ENCODE results near the gene ZNF530. TPM values are rescaled to one million over a fixed set of nuclear protein-coding genes. Genes with fewer than 3 reads are reported as not detected.

The ZNF530 gene
- total RNA-seq: 3.7 and 6.7 TPM in 2 replicates

GRCh38 chr19:57599761-57600383, at the start of gene ZNF530:
Gene ZNF530 (plus strand): TSS chr19:57599885. CDS start chr19:57604346, 4,461 bp downstream.

GRCh38 chr19:57559404-57560025, 40.2 kb upstream of the ZNF530 start, which contains the start of gene ZNF550:
Gene ZNF550 (minus strand): TSS chr19:57559863. CDS start chr19:57559682, 181 bp downstream.

GRCh38 chr19:57578487-57579205, 21.0 kb upstream of the ZNF530 start, which contains the start of gene ZNF416:
Gene ZNF416 (minus strand): TSS chr19:57578911. CDS start chr19:57578704, 207 bp downstream.

GRCh38 chr19:57583521-57584416, 15.9 kb upstream of the ZNF530 start, which contains the start of gene ZIK1:
Gene ZIK1 (plus strand): TSS chr19:57584145. CDS start chr19:57584357, 212 bp downstream.

GRCh38 chr19:57613941-57614743, 14.5 kb downstream of the ZNF530 start, which contains the start of gene ZNF134:
Gene ZNF134 (plus strand): TSS chr19:57614242. CDS start chr19:57619469, 5,227 bp downstream.

GRCh38 chr19:57632987-57633831, 33.5 kb downstream of the ZNF530 start, which contains the start of gene ZNF211:
Gene ZNF211 (plus strand): TSS chr19:57633168. CDS start chr19:57633347, 179 bp downstream.

Other genes with a start within 250 kb of the ZNF530 start
- 12.6 TPM in 2 replicates for gene ZNF304, start 248.6 kb upstream of the ZNF530 start, total RNA-seq
- gene TRAPPC2B, start 236.3 kb upstream of the ZNF530 start, total RNA-seq: 13.0 and 15.3 TPM in 2 replicates
- 3.9 and 4.6 TPM in 2 replicates for gene ZNF547, start 236.3 kb upstream of the ZNF530 start, total RNA-seq
- 22.7 and 29.4 TPM in 2 replicates for gene ZNF548, start 210.0 kb upstream of the ZNF530 start, total RNA-seq
- gene ZNF17, start 188.7 kb upstream of the ZNF530 start, total RNA-seq: 12.9 and 16.9 TPM in 2 replicates
- gene ZNF749, start 164.6 kb upstream of the ZNF530 start, total RNA-seq: 14.1 and 16.5 TPM in 2 replicates
- 0.11 and 0.39 TPM in 2 replicates for gene VN1R1, start 142.7 kb upstream of the ZNF530 start, total RNA-seq
- gene ZNF772, start 122.3 kb upstream of the ZNF530 start, total RNA-seq: 21.9 and 22.0 TPM in 2 replicates
- 7.8 and 10.6 TPM in 2 replicates for gene ZNF419, start 112.1 kb upstream of the ZNF530 start, total RNA-seq
- gene ZNF773, start 99.9 kb upstream of the ZNF530 start, total RNA-seq: 10.8 and 18.8 TPM in 2 replicates
- gene ZNF549, start 72.5 kb upstream of the ZNF530 start, total RNA-seq: 5.3 and 5.9 TPM in 2 replicates
- gene ZNF550, start 40.0 kb upstream of the ZNF530 start, total RNA-seq: 10.2 and 13.0 TPM in 2 replicates
- 7.5 and 8.0 TPM in 2 replicates for gene ZNF416, start 21.0 kb upstream of the ZNF530 start, total RNA-seq
- 9.9 and 13.3 TPM in 2 replicates for gene ZIK1, start 15.7 kb upstream of the ZNF530 start, total RNA-seq
- 23.9 and 26.6 TPM in 2 replicates for gene ZNF134, start 14.4 kb downstream of the ZNF530 start, total RNA-seq
- 19.1 and 21.2 TPM in 2 replicates for gene ZNF211, start 33.3 kb downstream of the ZNF530 start, total RNA-seq
- 0.22 and 0.39 TPM in 2 replicates for gene ZSCAN4, start 69.0 kb downstream of the ZNF530 start, total RNA-seq
- gene ZNF551, start 82.1 kb downstream of the ZNF530 start, total RNA-seq: 12.5 and 13.0 TPM in 2 replicates
- gene ZNF154, start 109.3 kb downstream of the ZNF530 start, total RNA-seq: 5.1 and 14.9 TPM in 2 replicates
- 12.5 and 12.6 TPM in 2 replicates for gene ZNF671, start 127.7 kb downstream of the ZNF530 start, total RNA-seq
- 20.5 and 22.4 TPM in 2 replicates for gene ZNF776, start 146.9 kb downstream of the ZNF530 start, total RNA-seq
- gene ZNF586, start 169.8 kb downstream of the ZNF530 start, total RNA-seq: 17.0 and 22.4 TPM in 2 replicates
- 9.0 and 22.1 TPM in 2 replicates for gene ZNF552, start 215.0 kb downstream of the ZNF530 start, total RNA-seq
- 20.9 and 25.1 TPM in 2 replicates for gene ZNF587B, start 230.4 kb downstream of the ZNF530 start, total RNA-seq
- gene ZNF587, start 250.0 kb downstream of the ZNF530 start, total RNA-seq: 43.1 and 51.8 TPM in 2 replicates